Cardiac septum (tissue), 1 donor: ENCODE measurements around the gene NEXN. TPM values are rescaled to one million over a fixed set of nuclear protein-coding genes. Genes with fewer than 3 reads are reported as not detected.
"Not testable (repeated sequence)": the region's sequence is repeated elsewhere in the genome, so short reads cannot be mapped to it uniquely, and the experiment has no call there.

Experiments used
- DNase-seq: peaks from one replicate; pipeline ENCODE4 v3.0.0-alpha.2; 2020; ENCODE audit warnings: low spot score
- intact Hi-C: fragments of 100-400 bp; cut with DNase I; formaldehyde crosslinking; loops from one replicate; pipeline ENCODE4 v1.14.0; 2022
- total RNA-seq: library from RNA; stranded (reverse); fragmentation: NEBNext Ultra II Directional; extraction: Animal tissue kit (Norgen Biotek cat#: 25700); gene quantifications from one replicate; pipeline ENCODE4 v1.2.1, GENCODE V29; 2021
- donor health status: DM: no; HTN: no; CAD: no.

Gene NEXN
- total RNA-seq, 1 donor from 2014 or later: 532 TPM

DNA sequence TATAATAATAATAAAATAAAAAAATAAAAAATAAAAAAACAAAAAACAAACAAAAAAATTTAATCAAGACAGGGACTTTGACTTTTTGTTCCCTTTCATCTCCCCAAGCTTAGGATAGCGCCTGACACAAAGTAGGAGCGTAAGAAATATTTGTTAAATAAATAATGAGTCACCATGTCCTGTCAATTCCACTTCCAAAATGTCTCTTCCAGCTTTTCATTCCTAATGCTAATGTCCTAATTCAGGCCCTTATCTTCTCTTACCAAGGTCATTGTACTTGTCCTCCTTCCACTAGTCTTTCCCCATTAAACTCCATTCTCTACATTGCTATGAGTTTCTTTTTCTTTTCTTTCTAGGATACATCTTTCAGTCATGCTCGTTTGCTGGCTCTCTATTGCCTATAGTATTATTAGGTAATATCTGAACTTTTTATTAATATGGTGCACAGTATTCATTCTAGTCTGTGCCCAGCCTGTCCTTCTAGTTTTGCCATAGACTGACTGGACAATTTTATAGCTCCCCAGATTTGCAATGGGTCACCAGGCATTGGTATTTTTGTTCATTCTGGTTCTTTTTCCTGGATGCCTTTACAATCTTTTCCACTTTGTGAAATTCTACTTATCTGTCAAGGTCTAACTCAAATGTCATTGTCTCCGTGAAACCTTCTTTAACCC lies 11.4 kb downstream of the NEXN start:
- intact Hi-C loops: no loop called here
- DNase-seq: no peak

- intact Hi-C loops: no loop called here
- no peak for DNase-seq
Measured at GRCh38 chr1:77900687-77901293, 12.4 kb downstream of the NEXN start.

DNA sequence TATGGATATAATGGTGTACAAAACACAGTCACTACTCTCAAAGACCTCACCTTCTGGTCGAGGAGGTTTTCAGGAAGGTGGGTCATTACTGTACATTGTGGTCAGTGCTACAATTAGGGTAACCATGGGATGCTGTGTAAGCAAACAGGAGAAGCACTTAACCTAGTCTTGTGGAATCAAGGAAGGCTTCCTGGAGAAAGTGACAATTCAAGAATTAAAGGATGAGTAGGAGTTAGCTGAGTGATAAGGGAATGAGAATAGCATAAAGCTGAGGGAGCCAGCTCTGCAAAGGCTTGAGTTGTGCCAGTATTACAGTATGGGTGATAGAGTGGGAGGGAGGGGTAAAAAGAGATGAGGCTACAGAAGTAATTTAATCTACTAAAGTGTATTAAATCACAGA lies 17.2 kb downstream of the NEXN start:
- DNase-seq: no peak
- intact Hi-C loops: no loop called here

DNA sequence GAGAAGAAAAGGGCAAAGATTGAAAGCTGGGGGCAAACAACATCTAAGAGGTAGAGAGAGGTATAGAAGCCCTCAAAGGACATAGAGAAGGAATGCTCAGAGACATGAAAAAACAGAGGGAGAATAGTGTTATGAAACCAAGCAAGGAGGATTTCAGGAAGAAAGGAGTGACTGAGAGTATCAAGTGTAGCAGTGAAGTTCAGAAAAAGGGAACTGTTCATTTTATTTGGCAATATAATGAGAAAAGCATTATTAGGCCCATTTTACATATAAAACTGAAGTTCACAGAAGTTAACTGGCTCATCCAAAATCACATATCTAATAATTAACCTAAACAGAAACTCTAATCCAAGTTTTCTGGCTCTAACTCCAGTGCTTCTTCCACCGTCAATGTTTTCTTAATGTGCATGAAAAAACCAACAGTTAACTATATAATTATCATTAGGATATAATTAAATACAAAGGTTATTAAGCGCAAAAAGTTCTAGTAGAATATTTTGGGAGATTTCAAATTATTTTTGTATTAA lies 17.7 kb downstream of the NEXN start:
- no peak for DNase-seq
- intact Hi-C loops: no loop called here

DNA sequence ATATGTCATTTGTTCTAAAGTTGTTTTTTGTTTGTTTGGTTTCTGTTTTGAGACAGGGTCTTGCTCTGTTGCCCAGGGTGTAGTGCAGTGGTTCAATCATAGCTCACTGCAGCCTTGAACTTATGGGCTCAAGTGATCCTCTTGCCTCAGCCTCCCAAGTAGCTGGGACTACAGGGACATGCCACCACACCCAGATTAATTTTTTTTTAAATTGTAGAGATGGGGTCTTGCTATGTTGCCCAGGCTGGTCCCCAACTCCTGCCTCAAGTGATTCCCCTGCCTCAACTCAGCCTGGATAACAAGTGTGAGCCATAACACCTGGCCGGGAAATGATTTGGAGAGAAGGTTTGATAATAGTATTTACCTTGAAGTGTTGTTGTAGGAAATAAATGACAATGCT lies 18.2 kb downstream of the NEXN start:
- intact Hi-C loops: no loop called here
- no peak for DNase-seq

DNA sequence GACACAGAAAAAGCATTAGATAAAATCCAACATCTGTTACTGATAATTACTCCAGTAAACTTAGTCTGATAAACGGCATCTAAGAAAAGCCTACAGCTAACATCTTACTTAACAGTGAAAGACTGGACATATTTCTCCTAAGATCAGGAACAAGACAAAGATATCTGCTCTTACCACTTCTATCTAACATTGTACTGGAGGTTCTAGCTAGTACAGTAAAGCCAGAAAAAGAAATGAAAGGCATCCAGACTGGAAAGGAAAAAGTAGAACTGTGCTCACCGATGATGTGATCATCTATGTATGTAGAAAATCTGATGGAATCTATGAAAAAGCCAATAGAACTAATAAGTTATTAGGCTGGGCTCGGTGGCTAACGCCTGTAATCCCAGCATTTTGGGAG lies 21.7 kb downstream of the NEXN start:
- intact Hi-C loops: no loop called here
- DNase-seq: no peak

- DNase-seq, intact Hi-C loops: not testable (repeated sequence)
Measured at GRCh38 chr1:77918918-77919317, 30.5 kb downstream of the NEXN start.

DNA sequence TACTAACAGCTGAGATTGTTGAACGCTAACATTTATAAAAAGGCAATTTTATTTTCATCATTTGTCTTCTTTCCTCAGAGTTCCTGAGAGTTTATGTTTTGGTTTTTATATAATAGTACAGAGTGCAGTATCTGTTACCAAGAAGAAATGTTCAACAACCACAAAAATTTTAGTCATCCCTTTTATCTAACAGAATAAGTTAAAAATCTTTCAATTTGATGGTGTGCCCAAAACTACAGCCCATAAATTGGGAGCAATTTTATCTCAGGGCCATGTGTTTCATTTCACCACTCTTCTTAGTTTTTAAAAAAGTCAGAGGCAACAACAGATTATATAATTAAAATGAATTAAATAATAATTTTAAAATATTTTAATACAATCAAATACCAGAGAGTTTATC lies 37.1 kb downstream of the NEXN start:
- no peak for DNase-seq
- intact Hi-C loops: no loop called here

- DNase-seq: no peak
- intact Hi-C loops: no loop called here
Measured at GRCh38 chr1:77925956-77926355, 37.5 kb downstream of the NEXN start.

DNA sequence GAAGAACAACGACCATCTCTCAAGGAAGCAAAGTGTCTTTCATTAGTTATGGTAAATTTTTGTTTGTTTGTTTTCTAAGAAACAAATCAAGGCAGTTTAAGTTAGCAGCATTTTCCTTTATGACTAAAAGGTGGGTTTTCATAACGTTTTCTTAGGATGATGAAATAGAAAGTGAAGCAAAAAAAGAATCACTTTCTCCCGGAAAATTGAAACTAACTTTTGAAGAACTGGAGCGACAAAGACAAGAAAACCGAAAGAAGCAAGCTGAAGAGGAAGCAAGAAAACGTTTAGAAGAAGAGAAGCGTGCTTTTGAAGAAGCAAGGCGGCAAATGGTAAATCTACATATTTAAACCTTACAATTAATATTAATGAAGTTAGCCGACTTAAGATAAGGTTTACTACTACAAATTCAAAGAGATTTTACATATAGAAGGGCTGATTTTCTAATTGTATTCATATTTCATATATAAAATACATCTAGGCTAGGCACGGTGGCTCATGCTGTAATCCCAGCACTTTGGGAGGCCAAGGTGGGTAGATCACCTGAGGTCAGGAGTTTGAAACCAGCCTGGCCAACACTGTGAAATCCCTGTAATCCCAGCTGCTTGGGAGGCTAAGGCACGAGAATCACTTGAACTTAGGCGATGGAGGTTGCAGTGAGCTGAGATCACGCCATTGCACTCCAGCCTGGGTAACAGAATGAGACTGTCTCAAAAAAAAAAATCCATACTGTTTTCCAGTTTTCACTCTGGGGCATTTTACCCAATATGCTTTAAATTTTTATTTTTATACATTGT lies 38.3 kb downstream of the NEXN start:
- no peak for DNase-seq
- intact Hi-C loops: no loop called here

DNA sequence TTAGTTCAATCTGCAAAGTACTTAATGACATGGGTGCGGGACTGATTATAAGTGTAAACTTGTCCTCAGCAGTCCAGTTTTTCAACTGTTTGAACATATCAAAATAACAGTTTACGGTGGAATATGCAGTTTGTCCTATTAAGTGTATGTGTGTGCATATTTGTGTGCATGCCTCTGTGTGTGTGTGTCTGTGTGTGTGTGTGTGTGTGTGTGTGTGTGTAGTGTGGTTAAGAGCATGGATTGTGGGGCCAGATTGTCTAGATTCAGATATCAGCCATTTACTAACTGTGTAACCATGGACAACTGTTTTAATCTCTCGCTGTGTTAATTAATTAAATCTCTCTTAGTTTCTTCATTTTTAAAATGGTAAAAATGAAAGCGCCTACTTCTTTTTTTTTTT lies 39.0 kb downstream of the NEXN start:
- intact Hi-C loops: no loop called here
- DNase-seq: no peak

- DNase-seq: no peak
- intact Hi-C loops: no loop called here
Measured at GRCh38 chr1:77929806-77930205, 41.4 kb downstream of the NEXN start.

- intact Hi-C loops: no loop called here
Measured at GRCh38 chr1:77938651-77939050, 50.2 kb downstream of the NEXN start.

GRCh38 chr1:77940921-77941570 lies 52.6 kb downstream of the NEXN start:
- no peak for DNase-seq
- intact Hi-C loops: no loop called here

More at GRCh38 chr1:77938651-77939050, 50.2 kb downstream of the NEXN start:
- DNase-seq: no peak

DNA sequence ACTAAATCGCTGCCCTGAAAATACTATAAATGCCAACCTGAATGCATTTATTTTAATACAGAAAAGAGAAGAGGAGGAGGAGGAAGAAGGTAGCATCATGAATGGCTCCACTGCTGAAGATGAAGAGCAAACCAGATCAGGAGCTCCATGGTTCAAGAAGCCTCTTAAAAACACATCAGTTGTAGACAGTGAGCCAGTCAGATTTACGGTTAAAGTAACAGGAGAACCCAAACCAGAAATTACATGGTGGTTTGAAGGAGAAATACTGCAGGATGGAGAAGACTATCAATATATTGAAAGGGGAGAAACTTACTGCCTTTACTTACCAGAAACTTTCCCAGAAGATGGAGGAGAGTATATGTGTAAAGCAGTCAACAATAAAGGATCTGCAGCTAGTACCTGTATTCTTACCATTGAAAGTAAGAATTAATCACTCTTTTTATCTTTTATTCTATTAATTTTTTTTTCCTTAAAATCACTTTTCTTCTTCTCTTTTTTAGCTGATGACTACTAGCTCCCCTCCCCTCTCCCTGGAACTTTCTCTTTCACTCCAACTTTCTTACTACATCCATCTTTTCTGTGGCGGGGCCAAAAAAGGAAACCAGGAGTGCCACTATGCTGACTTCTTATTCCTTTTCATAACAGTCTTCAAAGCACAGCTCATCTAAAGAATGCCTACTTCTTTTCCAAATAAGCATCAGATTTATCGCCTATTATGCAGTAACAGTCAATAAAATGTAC lies 54.1 kb downstream of the NEXN start:
- intact Hi-C loops: no loop called here
- DNase-seq: no peak

GRCh38 chr1:77945345-77945744 lies 56.9 kb downstream of the NEXN start:
- intact Hi-C loops: no loop called here
- DNase-seq: no peak

DNA sequence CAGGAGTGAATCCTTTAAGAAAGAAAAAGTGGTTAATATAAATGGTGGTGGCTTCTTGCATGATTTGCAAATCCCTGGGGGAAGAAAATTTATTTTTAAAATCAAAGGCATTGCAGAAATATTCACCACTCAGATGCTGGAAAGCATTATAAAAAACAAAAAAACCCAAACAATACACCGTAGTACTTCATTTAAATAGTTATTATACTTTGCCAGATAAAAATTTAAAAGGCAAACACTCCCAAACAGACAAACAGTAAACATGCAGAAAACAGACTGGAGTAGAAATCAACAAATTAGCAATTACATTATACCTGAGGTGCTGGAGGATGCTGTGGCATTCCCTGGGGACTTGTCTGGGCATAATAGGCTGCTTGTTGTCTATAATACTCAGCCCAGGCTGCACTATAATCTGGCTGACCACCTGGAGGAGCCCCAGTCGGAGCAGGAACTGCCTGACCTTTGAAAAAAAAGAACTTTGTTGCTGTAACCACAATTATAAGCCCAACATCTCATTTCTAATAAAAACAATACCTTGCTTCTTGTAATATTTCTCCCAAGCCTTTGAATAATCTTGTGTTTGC lies 60.5 kb downstream of the NEXN start:
- no peak for DNase-seq
- intact Hi-C loops: no loop called here

DNA sequence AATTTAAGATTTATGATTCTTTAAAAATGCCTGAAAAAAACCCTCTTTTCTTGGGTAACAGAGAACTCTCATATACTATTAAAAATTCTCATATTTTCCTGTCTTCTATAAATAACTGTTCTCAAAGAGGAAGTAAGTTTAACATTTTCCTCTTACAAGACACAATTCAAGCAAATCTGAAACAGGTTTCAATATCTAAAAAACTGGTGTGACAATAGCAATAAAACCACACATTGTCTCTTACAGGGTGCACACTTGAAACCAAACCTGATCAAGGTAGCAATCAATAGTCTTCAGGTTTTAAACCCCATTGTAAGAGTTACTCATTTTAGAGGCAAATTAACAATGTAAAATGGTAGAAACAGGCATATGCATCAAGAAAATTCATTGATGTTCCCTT lies 62.4 kb downstream of the NEXN start:
- intact Hi-C loops: no loop called here
- no peak for DNase-seq

GRCh38 chr1:77951328-77951727 lies 62.9 kb downstream of the NEXN start:
- no peak for DNase-seq
- intact Hi-C loops: no loop called here
